ENCODE results near the gene ASCL5. TPM values are rescaled to one million over a fixed set of nuclear protein-coding genes. Genes with fewer than 3 reads are reported as not detected.

ASCL5 gene
- total RNA-seq, 1 experiment from 2014 or later: 0.24 TPM

GRCh38 chr1:201110138-201110537 lies 16.8 kb downstream of the ASCL5 start:
- Histone ChIP-seq H3K4me2 (no peak overlapping the region), H3K9me3 (ENCODE audit: insufficient read depth, low read depth) (no peaks in the 10 kb centered on the region), H3K79me2 (ENCODE audit: low read depth) (no peaks in the 10 kb centered on the region), H3F3A (ENCODE audit: insufficient read depth, low read depth) (no peaks in the 10 kb centered on the region), H3K4me1 (replicated peaks; ENCODE audit: insufficient read depth) (no peaks in the 10 kb centered on the region; the same call in 1 of the 2 replicates), H3K36me3 (ENCODE audit: low read depth) (no peaks in the 10 kb centered on the region), H3K9me2 (ENCODE audit: insufficient read depth) (no peaks in the 10 kb centered on the region), H4K20me1 (ENCODE audit: insufficient read depth) (no peaks in the 10 kb centered on the region), H3K27ac (no peak overlapping the region), H3K27me3 (ENCODE audit: insufficient read depth, low read depth) (peaks cover 7% of the 10 kb centered on the region), H3K4me3 (no peak overlapping the region), H2AFZ (no peak overlapping the region)
- CTCF ChIA-PET: no interaction called here
- POLR2A ChIA-PET (ENCODE audit: unreplicated experiment): no interaction called here
- no peak for DNase-seq
- intact Hi-C loops (cut with micrococcal nuclease; ENCODE audit: unreplicated experiment): loop anchor here (5.0 to 10.0 kb wide), 2 partner anchors 68 to 555 kb away; no protein-coding TSS in a partner anchor
- no TSS peak for BruUV-seq (replicated peaks)
- TF ChIP-seq, protein P1, sequence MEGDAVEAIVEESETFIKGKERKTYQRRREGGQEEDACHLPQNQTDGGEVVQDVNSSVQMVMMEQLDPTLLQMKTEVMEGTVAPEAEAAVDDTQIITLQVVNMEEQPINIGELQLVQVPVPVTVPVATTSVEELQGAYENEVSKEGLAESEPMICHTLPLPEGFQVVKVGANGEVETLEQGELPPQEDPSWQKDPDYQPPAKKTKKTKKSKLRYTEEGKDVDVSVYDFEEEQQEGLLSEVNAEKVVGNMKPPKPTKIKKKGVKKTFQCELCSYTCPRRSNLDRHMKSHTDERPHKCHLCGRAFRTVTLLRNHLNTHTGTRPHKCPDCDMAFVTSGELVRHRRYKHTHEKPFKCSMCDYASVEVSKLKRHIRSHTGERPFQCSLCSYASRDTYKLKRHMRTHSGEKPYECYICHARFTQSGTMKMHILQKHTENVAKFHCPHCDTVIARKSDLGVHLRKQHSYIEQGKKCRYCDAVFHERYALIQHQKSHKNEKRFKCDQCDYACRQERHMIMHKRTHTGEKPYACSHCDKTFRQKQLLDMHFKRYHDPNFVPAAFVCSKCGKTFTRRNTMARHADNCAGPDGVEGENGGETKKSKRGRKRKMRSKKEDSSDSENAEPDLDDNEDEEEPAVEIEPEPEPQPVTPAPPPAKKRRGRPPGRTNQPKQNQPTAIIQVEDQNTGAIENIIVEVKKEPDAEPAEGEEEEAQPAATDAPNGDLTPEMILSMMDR (conservative IDR thresholded peaks at IDR 0.05): no peak
- TF ChIP-seq EZH2 (IDR thresholded peaks at IDR 0.05; ENCODE audit: low read depth): no peak

DNA sequence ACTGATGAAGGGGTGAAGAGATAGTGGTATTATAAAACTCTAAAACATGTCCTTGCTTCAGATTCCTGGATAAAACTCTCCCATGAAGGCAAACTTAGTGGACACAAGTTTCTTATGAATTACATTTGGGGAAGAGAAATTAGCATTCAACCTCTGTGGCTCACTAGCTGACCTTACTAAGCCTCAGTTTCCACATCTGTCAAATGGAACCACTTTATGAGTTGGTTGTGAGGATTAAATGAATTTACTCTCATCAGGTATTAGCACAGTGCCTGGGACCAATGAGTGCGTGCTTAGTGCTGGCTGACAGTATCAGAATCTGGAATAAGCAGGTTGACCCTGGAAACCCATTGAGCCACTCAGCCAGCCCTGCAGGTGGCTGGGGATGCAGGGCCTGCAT lies 17.3 kb downstream of the ASCL5 start:
- ChIA-PET POLR2A (ENCODE audit: unreplicated experiment) (no interaction called here), CTCF (interaction anchor here (0.7 kb wide), 1 partner anchor 291 kb away, joined by 5 read pairs; no protein-coding TSS in a partner anchor)
- H3K4me2 ChIP-seq: no peak overlapping the region
- peaks cover 10% of the 10 kb centered on the region for H3K27me3 ChIP-seq (ENCODE audit: insufficient read depth, low read depth)
- BruUV-seq (replicated peaks): no TSS peak
- no peaks in the 10 kb centered on the region for H3K9me2 ChIP-seq (ENCODE audit: insufficient read depth)
- H3K79me2 ChIP-seq (ENCODE audit: low read depth): no peaks in the 10 kb centered on the region
- no peaks in the 10 kb centered on the region for H3K36me3 ChIP-seq (ENCODE audit: low read depth)
- no peaks in the 10 kb centered on the region; the same call in 1 of the 2 replicates for H3K4me1 ChIP-seq (replicated peaks; ENCODE audit: insufficient read depth)
- H3K4me3 ChIP-seq: no peak overlapping the region
- no peaks in the 10 kb centered on the region for H3K9me3 ChIP-seq (ENCODE audit: insufficient read depth, low read depth)
- no peaks in the 10 kb centered on the region for H4K20me1 ChIP-seq (ENCODE audit: insufficient read depth)
- no peak for TF ChIP-seq EZH2 (IDR thresholded peaks at IDR 0.05; ENCODE audit: low read depth)
- TF ChIP-seq, protein P1 (conservative IDR thresholded peaks at IDR 0.05): no peak
- H3K27ac ChIP-seq: no peak overlapping the region
- intact Hi-C loops (cut with micrococcal nuclease; ENCODE audit: unreplicated experiment): loop anchor here (5.0 to 10.0 kb wide), 2 partner anchors 67 to 555 kb away; no protein-coding TSS in a partner anchor
- DNase-seq: no peak
- H2AFZ ChIP-seq: no peak overlapping the region
- no peaks in the 10 kb centered on the region for H3F3A ChIP-seq (ENCODE audit: insufficient read depth, low read depth)

DNA sequence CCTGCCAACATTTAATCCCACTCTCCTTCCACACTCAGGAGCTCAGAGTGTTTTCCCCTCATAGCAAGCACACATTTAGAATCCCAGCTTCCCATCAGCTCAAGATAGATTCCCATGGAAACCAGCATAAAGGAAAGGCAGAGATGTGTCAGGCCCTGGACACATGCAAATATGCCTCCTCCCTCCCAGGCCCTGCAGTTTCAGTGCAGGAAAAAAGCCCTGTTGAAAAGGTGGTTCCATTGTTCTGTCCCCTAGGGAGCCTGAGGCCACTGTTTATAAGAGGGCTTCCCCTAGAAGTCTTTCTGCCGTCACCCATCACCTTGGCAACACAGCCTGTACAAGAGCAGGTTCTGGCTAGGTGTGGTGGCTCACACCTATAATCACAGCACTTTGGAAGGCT lies 18.4 kb downstream of the ASCL5 start:
- POLR2A ChIA-PET (ENCODE audit: unreplicated experiment): no interaction called here

More for the DNA sequence above, 18.4 kb downstream of the ASCL5 start:
- BruUV-seq (replicated peaks): no TSS peak
- no peak overlapping the region for H2AFZ ChIP-seq
- H3K4me3 ChIP-seq: no peak overlapping the region
- H3K9me2 ChIP-seq (ENCODE audit: insufficient read depth): no peaks in the 10 kb centered on the region
- H3K36me3 ChIP-seq (ENCODE audit: low read depth): no peaks in the 10 kb centered on the region
- no peaks in the 10 kb centered on the region for H3K79me2 ChIP-seq (ENCODE audit: low read depth)
- H3K27ac ChIP-seq: no peak overlapping the region
- TF ChIP-seq, protein P1 (conservative IDR thresholded peaks at IDR 0.05): no peak
- TF ChIP-seq EZH2 (IDR thresholded peaks at IDR 0.05; ENCODE audit: low read depth): no peak
- no peaks in the 10 kb centered on the region for H3F3A ChIP-seq (ENCODE audit: insufficient read depth, low read depth)
- intact Hi-C loops (cut with micrococcal nuclease; ENCODE audit: unreplicated experiment): no loop called here
- CTCF ChIA-PET: interaction anchor here (0.5 kb wide), 1 partner anchor 496 kb away, joined by 4 read pairs; no protein-coding TSS in a partner anchor
- H3K27me3 ChIP-seq (ENCODE audit: insufficient read depth, low read depth): peaks cover 18% of the 10 kb centered on the region
- H3K4me1 ChIP-seq (replicated peaks; ENCODE audit: insufficient read depth): no peaks in the 10 kb centered on the region; the same call in 1 of the 2 replicates
- H3K4me2 ChIP-seq: no peak overlapping the region
- no peaks in the 10 kb centered on the region for H4K20me1 ChIP-seq (ENCODE audit: insufficient read depth)
- DNase-seq: no peak
- no peaks in the 10 kb centered on the region for H3K9me3 ChIP-seq (ENCODE audit: insufficient read depth, low read depth)

All from PC-9 (cell line).